DMS53 (cell line): ENCODE data around the gene PLEKHM3.
"Not testable (repeated sequence)": the region's sequence is repeated elsewhere in the genome, so short reads cannot be mapped to it uniquely, and the experiment has no call there.

Experiments used
- DNase-seq: peaks from one replicate; lab custom pipeline; 2025; lab: John Stamatoyannopoulos, UW

The PLEKHM3 gene

DNA sequence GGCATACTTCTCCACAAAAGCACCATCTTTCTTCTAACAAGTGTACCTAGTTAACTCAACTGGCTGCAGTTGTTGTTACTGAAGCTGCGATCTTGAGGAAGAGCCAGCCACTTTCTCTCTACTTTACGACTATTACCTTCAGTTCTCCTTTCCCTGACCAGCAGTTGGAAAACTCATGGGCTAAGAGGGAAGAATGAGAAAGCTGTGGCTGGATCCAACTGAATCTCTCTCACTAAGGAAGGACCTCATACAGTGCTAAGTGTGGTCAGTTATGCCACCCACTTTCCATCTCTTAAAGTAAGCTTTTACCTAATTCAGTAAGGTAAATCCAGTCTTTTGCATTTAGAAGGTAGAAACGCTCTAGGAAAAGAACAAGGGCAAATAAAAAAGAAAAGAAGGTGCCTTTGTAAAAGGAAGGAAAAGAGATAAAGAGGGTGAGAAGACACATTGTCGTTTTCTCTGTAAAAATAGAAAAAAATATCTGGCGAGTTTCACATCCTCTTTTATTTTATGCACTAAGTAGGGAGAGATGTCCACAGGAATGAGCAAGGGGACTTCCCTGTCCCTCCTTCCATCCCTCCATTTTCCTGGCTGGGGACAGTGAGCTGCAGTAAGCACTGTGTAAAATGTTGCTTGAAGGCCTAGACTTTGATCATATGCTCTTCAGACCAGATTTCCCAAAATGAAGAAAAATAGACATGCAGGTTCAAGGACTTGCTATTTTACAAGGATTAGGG lies 73.4 kb downstream of the PLEKHM3 start:
- no peak for DNase-seq

DNA sequence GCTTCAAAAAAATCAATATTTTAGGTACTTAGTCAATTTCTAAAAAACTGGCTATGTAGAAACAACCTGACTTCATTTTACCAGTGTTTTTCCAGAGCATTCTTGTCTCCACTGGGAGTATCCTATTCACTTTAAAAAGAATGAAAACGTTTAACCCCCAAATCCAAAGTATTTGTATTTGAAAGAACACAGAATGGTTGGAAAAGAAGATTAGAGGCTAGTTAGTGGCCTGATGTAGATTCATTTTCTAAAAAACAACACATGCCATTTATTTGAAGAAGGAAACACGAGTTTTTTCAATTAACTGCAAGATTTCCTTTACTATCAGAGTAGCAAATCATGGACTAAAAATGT lies 74.6 kb downstream of the PLEKHM3 start:
- no peak for DNase-seq

DNA sequence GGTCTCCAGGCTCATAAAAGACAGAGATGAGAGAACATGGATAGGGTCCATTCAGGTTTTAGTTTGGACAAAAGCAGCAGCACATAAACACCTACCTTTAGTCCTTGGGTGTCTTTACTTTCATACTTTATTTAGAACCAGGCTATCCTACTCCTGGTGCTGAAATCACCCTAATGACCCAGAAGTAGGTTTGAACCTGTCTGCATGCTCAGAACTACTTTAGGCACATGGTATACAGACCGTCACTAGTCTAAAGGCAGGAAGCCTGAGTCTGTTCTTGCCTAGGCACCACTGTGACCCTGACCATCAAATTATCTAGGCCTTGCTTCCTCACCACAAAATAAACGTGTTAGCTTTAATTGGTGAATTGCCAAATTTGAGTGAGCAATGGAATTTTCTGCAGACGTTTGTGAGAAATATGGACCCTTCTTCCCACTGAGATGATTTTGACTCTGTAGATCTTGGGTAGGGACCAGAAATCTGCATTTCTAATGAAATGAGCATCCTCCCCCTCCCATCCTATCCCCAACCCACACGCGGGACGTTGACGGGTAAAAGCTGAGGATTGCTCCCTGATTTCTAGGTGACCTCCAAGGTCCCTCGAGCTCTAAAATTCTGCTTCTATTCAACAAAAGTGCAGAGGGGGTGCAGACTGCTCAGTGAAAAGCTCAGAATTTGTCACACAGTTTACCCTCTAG lies 75.1 kb downstream of the PLEKHM3 start:
- DNase-seq: no peak

DNA sequence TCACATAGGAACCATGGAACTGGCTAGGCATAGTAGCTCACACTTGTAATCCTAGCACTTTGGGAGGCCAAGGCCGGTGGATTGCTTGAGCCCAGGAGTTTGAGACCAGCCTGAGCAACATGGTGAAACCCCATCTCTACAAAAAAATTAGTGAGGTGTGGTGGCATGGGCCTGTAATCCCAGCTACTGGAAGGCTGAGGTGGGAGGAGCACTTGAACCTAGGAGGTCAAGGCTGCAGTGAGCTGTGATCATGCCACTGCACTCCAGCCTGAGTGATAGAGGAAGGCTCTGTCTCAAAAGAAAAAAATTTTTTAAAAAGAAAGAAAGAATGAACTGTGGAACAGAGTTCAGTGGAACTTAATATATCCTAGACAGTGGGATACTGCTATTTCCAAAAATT lies 76.1 kb downstream of the PLEKHM3 start:
- not testable (repeated sequence) for DNase-seq

DNA sequence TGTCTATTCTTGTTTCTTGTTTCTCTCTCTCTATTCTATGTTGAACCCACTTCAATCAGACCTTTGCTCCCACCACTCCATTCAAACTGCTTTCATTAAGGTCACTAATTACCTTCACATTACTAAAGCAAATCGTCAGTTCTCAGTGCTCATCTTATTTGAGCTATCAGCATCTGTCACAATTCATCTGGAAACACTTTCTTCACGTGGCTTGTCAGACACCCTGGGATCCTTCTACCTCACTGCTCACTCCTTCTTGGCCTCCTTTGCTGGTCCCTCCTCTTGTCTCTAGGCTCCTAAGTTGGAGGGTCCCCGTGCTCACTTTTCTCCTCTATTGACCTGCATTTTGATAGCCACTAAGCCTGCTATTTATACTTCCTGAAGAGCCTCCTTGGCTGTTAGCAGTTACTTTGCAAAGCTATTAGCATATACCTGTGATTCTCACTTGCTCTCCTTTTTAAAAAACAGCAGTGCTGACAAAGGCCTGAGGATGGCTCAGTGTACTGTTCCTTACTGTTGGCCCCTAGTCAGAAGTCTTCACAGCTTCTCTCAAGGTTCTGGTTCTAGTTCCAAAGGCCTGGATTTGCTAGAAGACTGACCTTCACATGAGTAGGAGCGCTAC lies 80.2 kb downstream of the PLEKHM3 start:
- DNase-seq: no peak

DNA sequence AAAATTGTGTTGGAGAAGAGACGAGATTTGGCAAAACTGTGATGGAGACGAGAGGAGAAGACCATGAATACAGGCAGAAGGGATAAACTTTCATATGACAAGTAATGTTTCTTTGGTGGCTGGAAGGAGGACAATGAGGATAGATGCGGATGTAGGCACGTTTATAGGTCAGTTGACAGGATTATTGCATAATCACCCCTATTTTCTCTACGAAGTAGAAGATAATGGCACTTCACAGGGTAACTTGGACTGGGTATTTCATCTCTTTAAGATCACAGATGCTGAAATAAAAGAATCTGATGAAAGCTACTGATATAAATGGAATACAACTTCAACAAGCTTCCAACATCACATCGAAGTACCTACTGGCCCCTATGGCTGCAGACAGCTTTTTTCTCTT lies 81.0 kb downstream of the PLEKHM3 start:
- no peak for DNase-seq

DNA sequence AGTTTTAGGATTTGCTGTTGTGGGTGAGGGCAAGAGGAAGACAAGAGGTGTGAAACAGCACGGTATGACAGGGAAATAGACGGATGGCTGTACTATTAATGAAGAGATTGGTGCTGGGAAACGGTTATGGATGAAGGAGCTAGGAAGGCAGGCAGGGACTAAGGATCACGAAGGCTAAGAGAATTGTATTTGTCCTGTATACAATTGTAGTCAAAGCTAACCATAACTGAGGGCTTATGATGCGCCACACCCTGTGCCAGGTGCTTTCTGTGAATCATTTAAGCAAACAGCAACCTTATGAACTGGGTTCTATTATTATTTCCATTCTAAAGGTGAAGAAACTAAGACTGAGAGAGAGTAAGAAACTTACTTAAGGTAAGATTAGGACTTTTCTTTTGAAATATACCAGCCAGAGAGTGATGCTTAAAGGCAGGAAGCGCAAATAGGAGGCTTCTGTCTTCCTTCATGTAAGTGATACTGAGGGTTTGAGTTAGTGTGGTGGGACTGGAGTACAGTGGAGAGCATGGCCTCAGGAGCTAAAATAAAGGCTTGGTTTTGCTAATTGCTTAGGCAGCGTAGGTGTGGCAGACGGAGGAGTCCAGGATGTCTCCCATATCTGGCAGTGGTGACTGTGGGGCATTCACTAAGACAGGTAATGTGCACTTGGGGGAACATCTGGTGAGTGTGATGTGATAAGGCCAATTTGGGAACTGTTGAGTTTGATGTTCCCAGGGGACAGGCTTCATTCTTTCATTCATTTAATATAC lies 85.8 kb downstream of the PLEKHM3 start:
- DNase-seq: peak; percentile 77

DNA sequence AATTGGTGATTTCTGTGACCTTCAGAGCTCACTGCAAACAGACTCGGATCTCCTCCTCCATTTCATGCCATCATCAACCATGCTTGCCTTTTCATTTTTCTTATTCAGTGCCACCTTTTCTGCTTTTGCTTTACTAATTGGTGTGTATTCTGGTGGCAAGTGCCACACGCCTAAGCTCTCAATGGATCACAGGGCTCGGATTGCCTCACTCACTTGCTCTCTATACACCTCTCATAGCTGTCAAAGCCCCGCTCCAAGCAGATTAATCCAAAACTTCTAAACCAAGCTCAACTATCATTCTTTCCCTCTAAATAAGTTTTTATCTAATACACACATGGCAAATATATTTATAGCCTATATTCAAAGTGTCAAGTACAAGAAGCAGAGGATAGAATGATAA lies 86.4 kb downstream of the PLEKHM3 start:
- DNase-seq: peak; percentile 17

DNA sequence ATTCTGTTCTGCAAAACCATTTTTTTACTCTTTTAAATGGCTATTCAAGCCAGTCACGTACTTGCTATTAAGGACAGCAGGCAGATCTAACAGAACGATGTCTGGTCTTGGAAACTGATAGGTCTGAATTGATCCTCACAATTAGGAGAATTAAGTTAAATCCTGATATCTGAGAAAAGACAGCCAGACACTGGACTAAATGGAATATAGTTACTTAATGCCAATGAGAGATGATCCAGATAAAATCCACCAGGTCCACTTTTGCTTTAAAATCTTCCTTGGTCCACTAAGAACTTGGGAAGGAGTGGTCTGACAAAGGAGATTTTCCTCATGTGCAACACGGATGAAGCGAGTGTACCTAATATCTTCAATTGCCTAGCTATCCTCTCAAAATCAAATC lies 86.9 kb downstream of the PLEKHM3 start:
- DNase-seq: no peak

DNA sequence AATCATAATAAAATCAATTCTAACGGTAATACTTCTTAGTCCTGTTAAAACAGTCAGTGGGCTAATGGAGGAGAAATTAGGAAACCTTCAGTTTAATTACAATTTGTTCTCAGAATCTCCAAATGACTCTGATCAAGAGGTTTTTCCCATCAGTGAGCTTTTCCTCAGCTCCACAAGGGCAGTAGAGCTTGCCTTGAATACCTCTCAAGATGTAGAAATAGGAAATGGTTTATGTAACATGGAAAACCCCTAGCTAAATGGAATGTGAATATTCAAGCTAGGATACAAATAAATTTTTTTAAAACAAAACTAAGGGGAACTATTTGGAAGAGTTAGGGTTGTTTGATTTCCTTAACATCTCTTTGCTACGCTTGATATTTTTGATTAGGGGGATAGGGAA lies 87.5 kb downstream of the PLEKHM3 start:
- DNase-seq: no peak

DNA sequence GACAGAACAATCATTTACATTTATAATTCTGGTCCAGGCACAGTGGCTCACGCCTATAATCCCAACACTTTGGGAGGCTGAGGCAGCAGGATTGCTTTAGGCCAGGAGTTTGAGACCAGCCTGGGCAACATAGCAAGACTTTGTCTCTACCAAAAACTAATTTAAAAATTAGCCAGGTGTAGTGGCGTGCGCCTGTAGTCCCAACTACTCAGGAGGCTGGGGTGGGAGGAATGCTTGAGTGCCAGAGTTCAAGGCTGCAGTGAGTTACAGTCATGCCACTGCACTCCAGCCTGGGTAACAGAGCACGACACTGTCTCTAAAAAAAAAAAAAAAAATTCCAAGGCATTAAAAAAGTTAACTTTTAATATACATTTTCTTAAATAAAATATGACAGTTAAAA lies 88.1 kb downstream of the PLEKHM3 start:
- no peak for DNase-seq

DNA sequence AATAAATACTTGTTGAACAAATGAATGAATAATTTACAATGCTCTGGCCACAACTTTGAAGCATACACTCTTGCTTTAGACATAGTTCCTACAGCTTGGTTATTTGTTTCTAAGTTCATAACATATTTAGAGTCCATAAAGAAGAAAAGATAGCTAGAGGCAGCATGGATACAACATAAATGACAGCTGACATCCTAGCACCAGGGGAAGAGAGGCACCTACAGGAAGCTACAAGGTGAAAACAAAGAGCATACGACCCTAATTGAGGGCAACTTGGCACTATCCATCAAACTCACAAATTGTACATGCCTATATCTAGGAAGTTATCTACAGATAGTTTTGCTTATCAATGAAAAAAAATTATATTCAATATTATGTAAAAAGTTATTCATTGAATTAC lies 88.9 kb downstream of the PLEKHM3 start:
- DNase-seq: no peak

DNA sequence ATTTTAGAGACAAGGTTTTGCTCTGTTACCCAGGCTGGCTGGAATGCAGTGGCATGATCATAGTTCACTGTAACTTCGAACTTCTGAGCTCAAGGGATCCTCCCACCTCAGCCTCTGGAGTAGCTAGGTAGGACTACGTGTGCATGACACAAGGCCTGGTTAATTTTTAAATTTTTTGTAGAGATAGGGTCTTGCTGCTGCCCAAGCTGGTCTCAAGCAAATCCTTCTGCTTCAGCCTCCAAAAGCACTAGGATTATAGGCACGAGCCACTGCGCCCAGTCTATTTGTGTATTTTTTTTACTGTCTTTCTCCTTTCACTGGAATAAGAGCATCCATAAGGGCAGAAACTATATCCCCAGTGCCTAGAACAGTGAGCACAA lies 89.3 kb downstream of the PLEKHM3 start:
- DNase-seq: no peak

DNA sequence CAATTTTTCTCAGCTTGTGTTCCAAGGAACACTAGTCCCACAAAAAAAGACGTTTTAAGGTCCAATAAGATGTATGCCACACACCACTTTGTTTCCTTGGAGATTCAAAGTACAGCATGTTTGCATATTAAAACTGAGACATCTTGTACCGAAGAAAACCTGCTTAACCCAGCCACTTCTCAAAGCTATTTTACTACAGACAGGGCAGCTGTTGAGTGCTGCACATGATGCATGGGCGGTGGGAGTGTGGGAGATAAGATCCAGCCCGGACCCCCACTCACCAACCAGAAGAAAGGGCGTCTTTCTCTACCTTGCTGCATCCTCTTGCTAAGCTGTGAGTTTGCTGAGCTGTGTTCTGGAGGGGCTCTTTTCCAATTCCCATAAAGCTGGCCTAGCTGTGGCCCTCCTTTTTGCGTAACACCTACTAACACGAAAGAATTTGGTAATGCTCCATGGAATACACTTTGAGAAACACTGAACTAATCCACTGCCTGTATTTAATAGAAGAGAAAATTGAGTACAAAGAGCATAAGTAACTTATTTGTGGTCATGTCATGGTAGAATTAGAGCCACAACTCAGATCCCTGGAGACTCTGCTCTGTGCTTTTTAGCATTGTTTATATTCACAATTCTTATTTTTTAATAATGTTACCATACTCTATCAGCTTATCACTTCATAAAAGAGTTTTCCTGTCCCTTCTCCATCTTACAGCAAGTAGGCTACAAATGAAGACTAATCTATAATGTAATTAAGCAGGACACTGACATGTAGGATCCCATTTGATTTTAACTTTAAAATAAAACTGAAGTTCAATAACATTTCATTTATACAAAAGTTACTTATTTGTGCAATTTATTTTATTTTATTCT lies 90.0 kb downstream of the PLEKHM3 start:
- DNase-seq: no peak

DNA sequence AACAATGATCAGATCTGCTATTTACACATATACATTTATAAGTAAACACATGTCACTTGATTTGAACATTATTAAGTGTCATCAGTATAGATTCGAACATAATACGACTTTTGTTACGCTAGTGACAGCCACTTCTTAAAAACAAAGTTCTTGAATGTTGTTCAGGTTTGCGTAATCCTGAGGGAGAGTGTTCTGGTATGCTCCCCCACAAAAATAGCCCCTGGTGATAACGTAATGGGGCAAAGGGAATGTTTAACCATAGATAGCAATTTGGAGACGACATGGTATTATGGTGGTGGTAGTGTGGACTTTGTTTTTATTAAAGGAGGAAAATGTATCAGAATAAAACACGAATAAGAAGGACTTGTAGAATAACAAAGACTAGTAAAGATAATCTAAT lies 90.6 kb downstream of the PLEKHM3 start:
- DNase-seq: no peak

DNA sequence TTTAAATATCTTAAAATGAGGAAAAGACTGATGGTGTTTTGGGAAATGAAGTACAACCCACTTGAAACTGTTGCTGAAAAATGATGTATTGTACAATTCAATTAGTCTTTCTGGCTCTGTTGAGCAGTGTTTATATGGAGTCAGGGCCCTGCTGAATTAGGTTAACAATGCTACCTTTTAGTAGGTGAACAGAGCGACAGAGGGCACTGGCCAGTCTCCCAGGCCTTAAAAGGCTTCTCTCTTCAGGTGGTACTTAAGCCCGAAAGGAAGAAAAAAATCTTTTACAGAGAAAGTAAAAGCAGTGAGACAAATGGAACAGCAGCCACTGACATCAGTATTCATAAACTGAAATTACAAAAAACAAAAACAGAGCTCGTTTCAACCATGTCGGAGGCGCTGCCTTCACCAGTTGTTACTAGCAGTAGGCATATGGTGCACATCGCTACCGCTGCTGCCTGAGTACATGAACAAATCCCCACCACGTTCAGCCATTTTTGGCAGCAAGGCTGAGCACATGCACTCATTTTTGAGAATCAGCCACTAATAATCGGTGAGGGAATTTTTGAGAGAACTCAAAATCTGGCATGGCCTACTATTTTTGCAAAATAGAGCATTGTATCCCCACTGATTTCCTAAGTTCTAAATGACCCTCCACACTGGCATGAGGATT lies 91.8 kb downstream of the PLEKHM3 start:
- no peak for DNase-seq

DNA sequence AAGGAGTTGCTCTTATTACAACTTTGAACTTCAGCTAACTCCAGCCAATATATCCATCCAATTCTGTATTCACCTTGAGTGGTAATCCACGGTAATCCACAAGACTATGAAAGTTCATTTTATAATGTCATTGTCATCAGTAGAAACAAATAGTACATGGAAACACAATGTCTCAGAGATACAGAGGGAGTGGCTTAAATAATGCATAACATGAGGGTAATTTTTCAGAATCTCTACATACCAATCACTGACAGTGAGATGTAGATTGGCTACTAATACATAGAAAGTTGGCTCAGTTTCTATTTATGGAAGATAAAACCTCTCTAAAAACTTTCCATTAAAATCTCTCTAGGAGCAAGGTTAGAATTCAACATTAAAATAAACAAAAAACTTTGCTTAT lies 93.2 kb downstream of the PLEKHM3 start:
- no peak for DNase-seq

DNA sequence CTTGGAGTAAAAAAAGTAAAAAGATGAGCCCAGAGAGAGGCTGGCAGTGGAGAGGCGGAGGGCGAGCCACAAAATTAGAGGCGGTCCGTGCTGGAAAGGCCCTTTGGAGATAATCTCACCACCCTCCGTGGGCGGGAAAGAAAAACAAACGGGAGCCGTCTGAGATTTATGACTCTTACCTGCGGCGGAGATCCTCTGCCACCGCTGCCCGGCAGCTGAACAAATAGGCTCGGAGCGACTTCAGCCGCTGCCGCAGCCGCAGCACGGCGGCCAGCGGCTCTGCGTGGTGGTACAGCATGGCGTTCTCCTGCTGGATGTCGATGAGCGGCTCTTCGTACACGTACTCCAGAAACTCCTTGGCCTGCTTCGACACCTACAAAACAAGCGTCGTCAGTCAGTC lies 94.6 kb downstream of the PLEKHM3 start:
- DNase-seq: peak; percentile 98

DNA sequence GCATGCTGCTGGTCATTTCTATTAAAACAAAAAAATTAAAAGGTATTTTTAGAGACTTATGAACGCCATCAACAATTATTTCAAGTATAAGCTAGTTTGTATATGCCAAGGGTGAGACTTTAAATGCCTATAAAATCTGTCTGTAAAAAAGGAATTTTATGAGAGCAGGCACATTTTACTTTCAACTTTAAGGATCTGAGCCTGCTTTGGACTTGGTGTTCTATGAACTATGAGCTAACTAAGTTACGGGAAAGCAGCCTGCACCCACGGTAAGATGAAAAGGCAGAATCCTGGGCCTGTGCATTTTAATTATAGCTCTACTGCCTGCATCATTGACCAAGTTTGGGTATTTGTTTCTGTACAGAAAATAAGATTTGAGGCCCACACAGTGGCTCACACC lies 95.4 kb downstream of the PLEKHM3 start:
- DNase-seq: peak; percentile 12

DNA sequence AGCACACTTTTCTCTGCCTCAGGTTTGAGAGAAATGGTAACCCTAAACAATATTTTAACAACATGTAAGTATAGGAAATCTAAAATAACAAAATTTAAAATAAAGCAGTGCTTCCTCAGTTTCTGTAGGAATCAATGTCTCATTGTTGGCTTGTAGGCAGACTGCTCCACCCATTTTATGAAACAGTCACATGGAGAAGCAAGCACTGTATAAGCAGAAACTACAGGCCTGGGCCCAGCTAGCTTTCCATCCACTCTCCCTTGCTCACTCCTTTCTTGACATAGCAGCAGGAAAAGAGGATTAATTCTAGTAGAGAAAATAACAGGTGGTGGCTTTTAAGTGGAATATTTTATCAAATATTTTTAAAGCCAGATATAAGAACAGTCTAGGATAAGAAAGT lies 97.2 kb downstream of the PLEKHM3 start:
- DNase-seq: peak; percentile 12

DNA sequence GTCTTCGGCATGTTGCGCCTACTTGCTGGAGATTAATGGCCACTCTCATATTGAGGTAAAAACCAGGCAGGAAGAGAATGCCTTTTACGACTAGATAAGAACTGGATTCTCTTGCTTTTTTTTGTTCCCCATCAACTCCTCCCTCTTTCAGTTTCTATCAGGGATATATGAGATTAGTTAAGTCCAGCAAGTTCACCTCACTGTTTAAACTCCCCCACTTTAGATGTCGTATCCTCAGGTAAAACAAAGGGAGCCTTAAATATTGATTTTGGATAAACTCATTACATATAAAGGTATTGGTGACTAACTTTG lies 98.4 kb downstream of the PLEKHM3 start:
- DNase-seq: peak; percentile 40
